SK-N-MC (cell line): ENCODE results near the gene GALNT8.

Experiments
- EZH2 ChIP-seq: fragments of 200-600 bp; sonication (generic); IDR thresholded peaks from one replicate; pipeline ENCODE4 v1.6.1; 2017; ENCODE audit warnings: antibody characterized with exemption
- FOXP2 ChIP-seq: optimal IDR thresholded peaks from 2 replicates; pipeline ENCODE3; 2011; ENCODE audit warnings: mild to moderate bottlenecking, moderate library complexity; ENCODE audit not compliant: insufficient read depth; ENCODE audit errors: extremely low read length, control extremely low read depth
- POLR2AphosphoS5 ChIP-seq: IDR thresholded peaks from 2 replicates; pipeline ENCODE4 v1.6.1; 2012; ENCODE audit warnings: mild to moderate bottlenecking, low read depth, low read length, borderline replicate concordance

- no peak for TF ChIP-seq POLR2AphosphoS5
- TF ChIP-seq EZH2 = no peak
- no peak for TF ChIP-seq FOXP2
Measured at GRCh38 chr12:4796216-4796615, 76.0 kb downstream of the GALNT8 start.
